ENCODE data around the gene KCNIP1. TPM values are rescaled to one million over a fixed set of nuclear protein-coding genes. Genes with fewer than 3 reads are reported as not detected.

Gene KCNIP1
- total RNA-seq, 1 donor from 2014 or later = not detected

DNA sequence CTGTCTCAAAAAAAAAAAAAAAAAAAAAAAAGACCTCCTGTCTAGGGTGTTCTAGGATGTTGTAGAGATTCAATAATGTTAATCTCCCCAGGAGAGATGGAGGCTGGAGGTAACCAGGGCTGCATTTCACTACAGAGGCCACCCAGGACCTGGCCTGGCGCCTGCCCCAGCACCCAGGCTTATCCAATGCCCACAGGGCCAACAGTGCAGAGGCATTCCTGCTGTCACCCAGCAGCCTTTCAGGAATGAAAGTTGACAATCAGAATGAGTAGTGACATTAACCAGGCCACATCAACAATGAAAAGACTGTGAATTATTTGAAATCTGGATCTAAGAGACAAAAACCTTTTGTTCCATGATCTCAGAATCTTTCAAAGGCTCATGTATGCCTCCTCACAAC is 243.5 kb downstream of the KCNIP1 start:
- DNase-seq (ENCODE audit: extremely low spot score in 2 of 2) = no peak
- Histone ChIP-seq H3K9me3 (no peaks in the 10 kb centered on the region), H3K4me3 (no peak overlapping the region), H3K27me3 (no peaks in the 10 kb centered on the region), H3K36me3 (no peaks in the 10 kb centered on the region), H3K27ac (no peak overlapping the region), H3K4me1 (peaks cover 33% of the 10 kb centered on the region)
- intact Hi-C loops (cut with DNase I) = no loop called here
- TF ChIP-seq POLR2AphosphoS5 (IDR thresholded peaks at IDR 0.05; ENCODE audit: insufficient read depth in 1 of 2, low read depth in 1 of 2) (no peak), POLR2A (IDR thresholded peaks at IDR 0.05) (no peak)
- TF ChIP-seq, protein P1, sequence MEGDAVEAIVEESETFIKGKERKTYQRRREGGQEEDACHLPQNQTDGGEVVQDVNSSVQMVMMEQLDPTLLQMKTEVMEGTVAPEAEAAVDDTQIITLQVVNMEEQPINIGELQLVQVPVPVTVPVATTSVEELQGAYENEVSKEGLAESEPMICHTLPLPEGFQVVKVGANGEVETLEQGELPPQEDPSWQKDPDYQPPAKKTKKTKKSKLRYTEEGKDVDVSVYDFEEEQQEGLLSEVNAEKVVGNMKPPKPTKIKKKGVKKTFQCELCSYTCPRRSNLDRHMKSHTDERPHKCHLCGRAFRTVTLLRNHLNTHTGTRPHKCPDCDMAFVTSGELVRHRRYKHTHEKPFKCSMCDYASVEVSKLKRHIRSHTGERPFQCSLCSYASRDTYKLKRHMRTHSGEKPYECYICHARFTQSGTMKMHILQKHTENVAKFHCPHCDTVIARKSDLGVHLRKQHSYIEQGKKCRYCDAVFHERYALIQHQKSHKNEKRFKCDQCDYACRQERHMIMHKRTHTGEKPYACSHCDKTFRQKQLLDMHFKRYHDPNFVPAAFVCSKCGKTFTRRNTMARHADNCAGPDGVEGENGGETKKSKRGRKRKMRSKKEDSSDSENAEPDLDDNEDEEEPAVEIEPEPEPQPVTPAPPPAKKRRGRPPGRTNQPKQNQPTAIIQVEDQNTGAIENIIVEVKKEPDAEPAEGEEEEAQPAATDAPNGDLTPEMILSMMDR (IDR thresholded peaks at IDR 0.05) = no peak

DNA sequence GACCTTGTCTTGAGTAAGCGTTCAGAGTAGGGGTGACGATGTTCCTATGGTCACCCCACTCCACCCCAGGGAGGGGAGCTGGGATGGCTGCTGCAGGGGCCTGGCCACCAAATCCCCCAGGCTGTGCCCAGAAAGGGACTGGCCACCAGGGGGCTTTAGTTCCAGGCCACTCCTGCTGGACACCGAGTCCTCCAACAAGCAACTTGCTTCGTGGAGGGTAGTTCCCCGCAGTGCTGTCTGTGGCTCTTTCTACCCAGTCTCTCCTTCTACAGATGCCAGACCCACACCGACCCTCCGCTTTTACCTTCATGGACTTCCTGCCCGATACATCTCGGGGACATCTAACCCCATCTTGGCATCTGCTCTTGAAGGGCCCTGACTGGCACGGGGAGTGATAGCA is 244.0 kb downstream of the KCNIP1 start:
- H3K4me1 ChIP-seq = peaks cover 35% of the 10 kb centered on the region
- H3K27me3 ChIP-seq = no peaks in the 10 kb centered on the region
- no peak overlapping the region for H3K27ac ChIP-seq
- TF ChIP-seq POLR2AphosphoS5 (IDR thresholded peaks at IDR 0.05; ENCODE audit: insufficient read depth in 1 of 2, low read depth in 1 of 2) (no peak), POLR2A (IDR thresholded peaks at IDR 0.05) (no peak)
- TF ChIP-seq, protein P1 (IDR thresholded peaks at IDR 0.05) = no peak
- H3K9me3 ChIP-seq = no peaks in the 10 kb centered on the region
- H3K36me3 ChIP-seq = no peaks in the 10 kb centered on the region
- DNase-seq (ENCODE audit: extremely low spot score in 2 of 2) = peak in 1 of 2 donors; percentile 84
- intact Hi-C loops (cut with DNase I) = no loop called here
- H3K4me3 ChIP-seq = no peak overlapping the region

DNA sequence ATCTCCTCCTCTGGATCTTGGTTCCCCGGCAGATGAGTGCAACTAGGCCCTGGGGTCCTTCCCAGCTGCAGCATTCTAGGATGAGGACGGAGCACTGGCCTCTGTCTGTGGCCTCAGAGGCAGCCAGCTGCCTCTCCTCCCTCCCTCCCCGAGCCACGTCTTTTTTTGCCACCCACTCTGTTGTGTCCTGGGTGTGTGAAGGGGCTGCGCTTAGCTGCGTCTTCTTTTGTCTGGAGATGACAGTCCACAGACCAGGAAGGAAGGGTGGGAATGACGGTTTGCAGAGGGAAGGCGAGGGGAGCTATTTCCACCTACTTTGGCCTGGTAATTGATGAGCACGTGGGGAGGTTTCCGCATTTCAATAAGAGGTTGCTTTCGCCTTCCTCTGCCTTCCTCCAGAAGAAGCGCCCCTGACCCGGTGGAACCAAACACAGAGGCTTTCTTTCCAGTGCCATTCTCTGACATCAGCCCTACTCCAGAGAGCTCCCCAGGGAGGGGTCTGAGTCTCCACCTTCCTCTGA is 245.2 kb downstream of the KCNIP1 start:
- peak; percentile 71 to 85 for DNase-seq (ENCODE audit: extremely low spot score in 2 of 2)
- no peaks in the 10 kb centered on the region for H3K27me3 ChIP-seq
- no peaks in the 10 kb centered on the region for H3K9me3 ChIP-seq
- intact Hi-C loops (cut with DNase I) = no loop called here
- no peaks in the 10 kb centered on the region for H3K36me3 ChIP-seq
- peaks cover 35% of the 10 kb centered on the region for H3K4me1 ChIP-seq
- H3K27ac ChIP-seq = no peak overlapping the region
- H3K4me3 ChIP-seq = no peak overlapping the region
- no peak for TF ChIP-seq POLR2AphosphoS5 (IDR thresholded peaks at IDR 0.05; ENCODE audit: insufficient read depth in 1 of 2, low read depth in 1 of 2)
- TF ChIP-seq, protein P1 (IDR thresholded peaks at IDR 0.05) = no peak

DNA sequence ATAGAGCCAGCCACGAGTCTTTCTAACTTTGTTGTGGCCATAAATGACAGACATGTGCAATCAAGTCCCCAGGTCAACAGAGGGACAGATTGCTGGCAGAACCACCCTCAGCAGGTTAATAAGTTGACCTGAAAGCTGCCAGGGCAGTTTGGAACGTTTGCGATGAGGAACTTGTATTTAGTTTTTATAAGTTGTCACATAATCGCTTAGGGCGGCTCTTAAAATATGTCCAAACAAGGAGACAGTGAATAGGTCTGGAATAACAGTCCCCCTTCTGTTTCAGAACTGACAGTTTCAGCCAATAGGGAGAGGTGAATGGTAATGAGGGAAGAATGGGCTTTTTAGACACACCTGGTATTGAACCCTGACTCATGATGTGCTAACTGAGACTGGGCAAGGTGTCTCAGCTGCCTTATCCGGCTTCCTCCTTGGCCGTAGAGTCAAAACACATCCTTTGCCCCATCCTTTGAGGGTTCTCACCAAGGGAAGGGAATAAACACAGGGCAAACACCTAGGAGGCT is 246.2 kb downstream of the KCNIP1 start:
- Histone ChIP-seq H3K4me1 (peaks cover 30% of the 10 kb centered on the region), H3K27ac (no peak overlapping the region), H3K9me3 (no peaks in the 10 kb centered on the region), H3K4me3 (no peak overlapping the region), H3K36me3 (no peaks in the 10 kb centered on the region), H3K27me3 (no peaks in the 10 kb centered on the region)
- intact Hi-C loops (cut with DNase I) = no loop called here
- DNase-seq (ENCODE audit: extremely low spot score in 2 of 2) = peak in 1 of 2 donors; percentile 52
- TF ChIP-seq POLR2A (IDR thresholded peaks at IDR 0.05) (no peak), POLR2AphosphoS5 (IDR thresholded peaks at IDR 0.05; ENCODE audit: insufficient read depth in 1 of 2, low read depth in 1 of 2) (no peak)
- TF ChIP-seq, protein P1 (IDR thresholded peaks at IDR 0.05) = no peak

DNA sequence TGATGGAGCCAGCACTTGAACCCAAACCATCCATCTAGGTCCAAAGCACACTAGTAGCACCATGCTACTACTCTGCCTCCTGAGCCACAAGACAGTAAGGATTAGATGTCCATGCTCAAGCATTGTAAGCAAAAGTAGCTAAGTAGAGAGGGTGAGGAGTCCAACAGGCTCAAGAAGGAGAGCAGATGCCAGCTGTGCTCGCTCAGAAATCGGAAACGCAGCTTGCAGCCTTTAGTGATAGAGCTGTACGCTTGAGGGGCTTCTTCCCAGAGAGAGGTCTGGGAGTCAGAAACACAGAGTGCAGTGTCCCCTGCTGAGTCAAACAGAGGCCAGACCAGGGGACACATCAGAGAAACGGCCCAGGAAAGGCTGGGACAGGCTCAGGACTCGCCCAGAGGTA is 247.0 kb downstream of the KCNIP1 start:
- DNase-seq (ENCODE audit: extremely low spot score in 2 of 2) = peak in 1 of 2 donors; percentile 40
- Histone ChIP-seq H3K4me1 (peaks cover 22% of the 10 kb centered on the region), H3K27ac (no peak overlapping the region), H3K36me3 (no peaks in the 10 kb centered on the region), H3K9me3 (no peaks in the 10 kb centered on the region), H3K27me3 (no peaks in the 10 kb centered on the region), H3K4me3 (no peak overlapping the region)
- intact Hi-C loops (cut with DNase I) = no loop called here
- TF ChIP-seq, protein P1 (IDR thresholded peaks at IDR 0.05) = no peak
- no peak for TF ChIP-seq POLR2A (IDR thresholded peaks at IDR 0.05)
- TF ChIP-seq POLR2AphosphoS5 (IDR thresholded peaks at IDR 0.05; ENCODE audit: insufficient read depth in 1 of 2, low read depth in 1 of 2) = no peak
